ENCODE measurements around the gene CEP63. TPM values are rescaled to one million over a fixed set of nuclear protein-coding genes. Genes with fewer than 3 reads are reported as not detected.

Gene CEP63
- total and polyA plus RNA-seq, 9 of the 15 experiments (the other 6 are each of a cell fraction or from before 2014, with no cell fraction given): 5.1 to 17.8 (median 10.6) TPM

- Histone ChIP-seq H3K79me2 (ENCODE audit: control insufficient read depth, insufficient read depth, low read length) (no peaks in the 10 kb centered on the region), H4K20me1 (replicated peaks; ENCODE audit: control insufficient read depth, insufficient read depth, low read length) (no peaks in the 10 kb centered on the region), H3K4me1 (replicated peaks in 1 of 2; ENCODE audit: control insufficient read depth in 2 of 2, insufficient read depth in 2 of 2, low read length in 2 of 2) (peaks cover 0 to 6% of the 10 kb centered on the region in 2 experiments; a peak in 1 of 5 replicates), H3K27ac (ENCODE audit: extremely low read depth, low read depth, low read length) (no peak overlapping the region), H3K4me2 (ENCODE audit: insufficient read depth, low read length) (no peak overlapping the region), H3K27me3 (ENCODE audit: control insufficient read depth in 2 of 2, insufficient read depth in 2 of 2, low read length in 2 of 2) (no peaks in the 10 kb centered on the region), H2AFZ (ENCODE audit: low read depth, low read length) (no peak overlapping the region), H3K9me1 (ENCODE audit: control insufficient read depth, insufficient read depth, low read length) (no peaks in the 10 kb centered on the region), H3K9me3 (replicated peaks; ENCODE audit: control insufficient read depth, insufficient read depth, low read depth, low read length) (no peaks in the 10 kb centered on the region), H3K36me3 (ENCODE audit: control insufficient read depth, insufficient read depth, low read length) (no peaks in the 10 kb centered on the region; the same call in 2 of the 3 replicates), H3K4me3 (no peak overlapping the region), H3K9ac (ENCODE audit: insufficient read depth in 1 of 2, low read depth in 2 of 2, low read length in 2 of 2) (no peak overlapping the region)
- intact Hi-C loops (cut with micrococcal nuclease) (no loop called here), in situ Hi-C loops (cut with MboI) (no loop called here)
- no peak for FAIRE-seq
- ATAC-seq: no peak; the same call in 2 of the 3 replicates
- BruUV-seq (replicated peaks): no TSS peak
- no peak for TF ChIP-seq HNRNPLL (IDR thresholded peaks at IDR 0.05; ENCODE audit: low read depth, low read length, poor library complexity, severe bottlenecking)
- no peak for TF ChIP-seq NR3C1 (CRISPR knock-in tag; IDR thresholded peaks at IDR 0.05)
- TF ChIP-seq ILF3 (IDR thresholded peaks at IDR 0.05; ENCODE audit: borderline replicate concordance): no peak
- no peak for TF ChIP-seq PRPF4 (IDR thresholded peaks at IDR 0.05; ENCODE audit: insufficient read depth, low read depth, low read length, poor library complexity, severe bottlenecking)
- no peak for TF ChIP-seq KDM2B (CRISPR knock-in tag; IDR thresholded peaks at IDR 0.05)
- TF ChIP-seq TEAD4 (IDR thresholded peaks at IDR 0.05; ENCODE audit: low read length): peak; percentile 32; the same call in 1 of the 2 replicates
- no peak for TF ChIP-seq TEAD4 (CRISPR knock-in tag; IDR thresholded peaks at IDR 0.05; ENCODE audit: borderline replicate concordance)
- TF ChIP-seq FOSL1 (tag; conservative IDR thresholded peaks at IDR 0.05): no peak
- TF ChIP-seq CBFA2T3 (IDR thresholded peaks at IDR 0.05): peak; percentile 16; the same call in 1 of the 2 replicates
- TF ChIP-seq MEF2D (tag; conservative IDR thresholded peaks at IDR 0.05; ENCODE audit: low read depth): no peak
- no peak for TF ChIP-seq E2F1 (CRISPR knock-in tag; IDR thresholded peaks at IDR 0.05)
- no peak for TF ChIP-seq BHLHE40 (IDR thresholded peaks at IDR 0.05; ENCODE audit: low read length)
- WGBS (ENCODE audit: insufficient coverage, low coverage, missing lambda C conversion rate): 41% methylated on average over 5 of the region's 5 CpGs
- POLR2A ChIA-PET: interaction anchor here (1.0 to 2.1 kb wide), 2 partner anchors 9 to 18 kb away, joined by 3 to 6 read pairs; no protein-coding TSS in a partner anchor
- DNase-seq (ENCODE audit: extremely low read depth in 1 of 4, low spot score in 3 of 4): peak in 2 of 4 experiments; percentile 4 to 11
- CTCF ChIA-PET (ENCODE audit: low intra/inter-chr PET ratio): no interaction called here
Observed at GRCh38 chr3:134536781-134537180, 50.9 kb downstream of the CEP63 start.
